ENCODE data around the gene TINCR.
A peak's percentile ranks its signal among the peaks of the same experiment; 100 is the strongest.
"Not testable (repeated sequence)": the region's sequence is repeated elsewhere in the genome, so short reads cannot be mapped to it uniquely, and the experiment has no call there.

The TINCR gene

DNA sequence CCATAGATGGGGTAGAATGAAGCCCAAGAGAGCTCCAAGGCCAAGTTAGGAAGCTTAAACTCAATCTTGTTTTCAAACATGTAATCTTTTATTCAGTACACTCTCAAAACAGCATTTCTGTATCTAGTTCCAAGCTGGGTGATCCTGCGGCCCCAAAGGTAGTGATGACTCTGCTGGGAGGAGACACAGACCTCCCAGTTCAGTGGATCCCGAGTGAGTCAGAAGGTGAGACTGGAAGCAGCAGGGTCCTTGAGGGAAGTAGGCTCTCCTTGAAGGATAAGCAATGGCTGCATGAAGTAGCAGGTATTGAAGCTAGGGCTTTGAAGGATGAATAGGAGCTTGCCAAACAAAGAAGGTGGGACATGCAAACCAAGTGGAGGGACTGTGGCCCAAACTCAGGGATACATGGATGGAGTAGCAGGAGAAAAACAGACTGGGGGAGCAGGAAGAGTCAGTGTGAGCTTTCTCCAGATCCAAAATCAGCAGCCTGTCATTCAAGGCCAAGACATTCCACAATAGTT, 9.6 kb downstream of the TINCR start:
- DNase-seq = no peak

DNA sequence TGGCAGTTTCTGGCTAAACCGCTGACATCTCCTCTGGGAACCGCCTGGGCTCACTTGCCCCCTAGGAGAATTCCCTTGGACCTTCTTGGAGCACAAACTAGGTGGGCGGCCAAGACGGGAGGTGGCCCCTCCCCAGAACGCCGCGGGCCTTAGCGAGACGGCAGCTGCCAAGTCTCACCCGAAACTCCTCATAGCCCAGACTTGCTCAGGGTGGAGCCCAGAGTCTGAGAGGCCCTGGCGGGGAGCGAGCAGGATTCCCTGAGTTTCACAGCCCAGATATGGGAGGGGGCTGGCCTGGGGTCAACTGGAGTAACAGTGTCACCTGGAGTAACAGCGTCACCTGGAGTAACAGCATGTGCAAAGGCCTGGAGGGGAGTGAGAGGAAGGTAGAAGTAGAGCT, 10.1 kb downstream of the TINCR start:
- DNase-seq = no peak

DNA sequence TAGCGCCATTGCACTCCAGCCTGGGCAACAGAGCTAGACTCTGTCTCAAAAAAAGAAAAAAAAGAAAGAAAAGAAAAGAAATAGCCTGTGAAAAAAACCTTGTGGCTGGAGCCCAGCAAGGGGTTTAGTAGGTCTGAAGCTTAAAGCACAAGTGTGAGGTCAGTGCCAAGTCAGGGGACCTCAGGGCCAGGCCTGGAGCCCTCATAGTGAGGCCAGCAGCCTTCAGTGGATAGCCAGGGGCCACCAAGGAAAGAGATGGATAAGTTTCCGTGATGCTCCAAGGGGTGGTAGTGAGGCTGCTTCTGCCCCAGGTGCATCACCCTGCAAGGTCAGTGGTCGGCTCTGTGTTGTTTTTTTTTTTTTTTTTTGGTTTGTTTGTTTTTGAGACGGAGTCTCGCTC, 12.9 kb downstream of the TINCR start:
- DNase-seq = no peak

DNA sequence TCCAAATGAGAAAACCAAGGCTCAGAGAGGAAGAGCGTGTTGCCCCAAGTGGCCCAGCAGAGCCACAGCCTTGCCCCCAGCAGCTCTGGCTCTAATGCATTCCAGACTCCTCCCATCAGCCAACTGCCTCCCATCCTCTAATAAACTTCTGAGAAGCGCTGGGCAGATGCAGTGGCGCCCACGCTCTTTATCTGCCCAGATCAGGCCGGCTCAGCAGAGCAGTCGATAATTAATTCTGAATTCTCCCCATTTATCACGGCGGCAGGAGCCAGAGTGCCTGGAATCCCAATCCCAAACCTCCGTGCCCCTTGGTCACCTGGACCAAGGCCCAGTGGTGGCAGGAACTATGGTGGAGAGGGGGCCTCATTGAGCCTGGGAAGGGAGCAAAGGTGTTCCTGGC, 13.9 kb downstream of the TINCR start:
- no peak for DNase-seq

DNA sequence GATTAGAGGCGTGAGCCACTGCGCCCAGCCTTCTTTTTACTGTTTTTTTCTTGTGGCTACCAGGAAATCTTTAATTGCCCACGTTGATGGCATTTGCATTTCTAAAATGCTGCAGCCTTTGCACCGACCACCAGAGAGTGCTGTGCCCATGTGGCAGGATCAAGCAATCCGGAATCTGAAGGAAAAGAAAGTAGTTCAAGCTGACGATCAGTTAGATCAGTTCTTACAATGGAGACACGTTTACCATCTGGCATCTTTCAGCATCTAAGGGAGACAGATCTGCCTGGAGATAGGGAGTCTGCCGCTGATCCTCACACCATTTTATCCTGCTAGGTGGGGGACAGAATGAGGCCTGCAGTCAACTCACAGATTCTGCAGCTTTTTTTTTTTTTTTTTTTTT, 19.9 kb downstream of the TINCR start:
- peak in 1 of 2 experiments; percentile 12 for DNase-seq

DNA sequence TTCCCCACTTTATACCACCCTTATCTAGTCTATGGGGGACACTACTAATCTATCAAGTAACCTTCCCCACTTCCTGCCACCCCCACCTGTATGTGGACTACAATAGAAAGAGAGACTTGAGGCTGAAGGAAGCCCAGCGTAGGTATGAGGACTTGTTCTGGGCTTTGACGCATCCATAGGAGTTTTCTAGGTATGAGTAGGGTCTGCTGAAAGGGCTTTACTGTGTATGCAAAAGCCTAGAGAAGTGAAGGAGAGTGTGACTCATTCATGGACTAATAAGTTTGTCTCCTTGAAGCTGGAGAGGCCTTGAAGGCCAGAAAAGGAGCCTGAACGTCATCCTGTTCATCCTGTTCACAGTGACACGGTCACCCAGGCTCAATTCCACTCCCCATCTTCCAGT, 21.8 kb downstream of the TINCR start:
- no peak for DNase-seq

DNA sequence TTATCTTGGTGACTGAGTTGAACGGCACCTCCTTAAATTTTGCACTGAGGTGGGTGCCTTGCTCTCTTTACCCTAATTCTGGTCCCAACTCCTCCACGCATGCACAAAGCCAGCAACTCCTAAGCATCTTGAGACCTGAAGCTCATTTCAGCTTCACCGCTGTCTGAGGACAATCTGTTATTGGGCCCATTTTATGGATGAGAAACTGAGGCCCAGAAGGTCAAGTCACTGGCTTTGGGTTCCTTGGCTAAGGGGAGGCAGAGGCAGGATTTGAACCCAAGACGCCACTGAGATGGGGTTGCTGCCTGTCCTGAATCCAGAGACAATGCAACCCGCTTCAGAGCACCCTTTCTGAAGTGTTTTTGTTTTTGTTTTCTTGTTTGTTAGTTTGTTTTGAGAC, 22.7 kb downstream of the TINCR start:
- no peak for DNase-seq

DNA sequence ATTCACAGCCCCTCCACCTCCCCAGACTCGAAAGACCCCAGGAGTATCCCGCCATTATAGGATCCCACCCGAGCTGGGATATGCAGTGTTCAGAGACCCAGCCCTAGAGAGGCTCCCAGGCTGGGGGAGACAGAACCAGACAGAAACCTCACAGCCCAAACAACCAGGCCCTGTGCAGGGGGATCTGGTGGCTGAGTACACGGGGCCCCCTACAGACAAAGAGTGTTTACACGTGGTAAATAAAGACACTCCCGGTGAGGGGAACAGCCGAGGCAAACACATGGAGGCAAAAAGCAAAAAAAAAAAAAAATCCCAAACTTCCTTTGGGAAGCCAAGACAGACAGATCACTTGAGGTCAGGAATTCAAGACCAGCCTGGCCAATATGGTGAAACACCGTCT, 25.1 kb downstream of the TINCR start:
- no peak for DNase-seq

DNA sequence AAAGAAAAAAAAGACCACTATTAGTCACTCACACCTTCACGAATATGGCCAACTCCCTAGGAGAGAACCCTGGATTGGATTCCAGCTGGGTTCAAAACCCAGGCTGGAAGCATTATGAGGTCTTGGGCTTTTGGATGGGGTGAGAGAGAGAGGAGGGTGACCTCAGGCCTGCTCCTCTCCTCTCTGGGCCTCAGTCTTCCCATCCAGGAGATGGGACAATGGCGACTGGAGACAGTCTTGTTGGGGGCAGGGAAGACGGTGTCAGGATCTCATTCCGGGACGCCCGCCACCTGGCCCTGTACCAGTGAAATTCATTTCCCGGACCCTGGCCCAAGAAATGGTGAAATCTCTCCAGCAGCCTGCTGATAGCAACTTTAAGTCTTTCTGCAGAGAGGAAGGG, 26.3 kb downstream of the TINCR start:
- DNase-seq = no peak

DNA sequence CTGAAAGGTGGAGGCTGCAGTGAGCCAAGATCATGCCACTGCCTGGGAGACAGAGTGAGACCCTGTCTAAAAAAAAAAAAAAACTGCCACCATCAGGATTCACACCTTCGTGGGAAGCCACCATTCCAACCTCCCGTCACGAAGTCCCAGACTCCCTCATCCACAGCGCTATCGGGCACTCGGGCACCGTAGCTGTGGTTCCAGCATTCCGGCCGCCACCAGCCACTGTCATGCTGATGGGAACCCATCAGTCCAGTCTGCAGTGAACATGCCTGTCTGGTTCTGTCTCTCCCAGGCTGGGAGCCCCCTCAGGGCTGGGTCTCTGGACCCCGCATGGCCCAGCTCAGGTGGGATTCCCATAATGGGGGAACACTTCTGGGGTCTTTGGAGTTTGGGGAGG, 27.5 kb downstream of the TINCR start:
- DNase-seq = no peak

DNA sequence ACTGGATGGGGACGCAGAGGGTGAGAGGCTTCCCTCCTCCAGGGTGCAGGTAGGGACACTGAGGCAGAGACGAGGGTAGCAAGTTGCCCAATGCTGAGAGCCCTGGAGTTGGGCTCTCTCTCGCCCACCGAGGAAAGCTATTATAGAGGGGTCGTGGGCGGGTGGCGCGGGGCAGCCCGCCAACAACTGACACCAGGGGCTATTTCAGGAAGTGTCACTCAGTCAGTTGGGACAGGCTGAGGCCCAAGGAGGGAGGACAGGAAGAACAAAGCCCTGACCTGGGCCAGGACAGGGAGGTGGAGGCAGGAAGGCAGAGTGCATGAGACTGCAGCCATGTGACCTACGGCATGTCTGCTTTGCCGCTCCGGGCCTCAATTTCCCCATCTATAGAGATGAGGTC, 29.9 kb downstream of the TINCR start:
- no peak for DNase-seq

DNA sequence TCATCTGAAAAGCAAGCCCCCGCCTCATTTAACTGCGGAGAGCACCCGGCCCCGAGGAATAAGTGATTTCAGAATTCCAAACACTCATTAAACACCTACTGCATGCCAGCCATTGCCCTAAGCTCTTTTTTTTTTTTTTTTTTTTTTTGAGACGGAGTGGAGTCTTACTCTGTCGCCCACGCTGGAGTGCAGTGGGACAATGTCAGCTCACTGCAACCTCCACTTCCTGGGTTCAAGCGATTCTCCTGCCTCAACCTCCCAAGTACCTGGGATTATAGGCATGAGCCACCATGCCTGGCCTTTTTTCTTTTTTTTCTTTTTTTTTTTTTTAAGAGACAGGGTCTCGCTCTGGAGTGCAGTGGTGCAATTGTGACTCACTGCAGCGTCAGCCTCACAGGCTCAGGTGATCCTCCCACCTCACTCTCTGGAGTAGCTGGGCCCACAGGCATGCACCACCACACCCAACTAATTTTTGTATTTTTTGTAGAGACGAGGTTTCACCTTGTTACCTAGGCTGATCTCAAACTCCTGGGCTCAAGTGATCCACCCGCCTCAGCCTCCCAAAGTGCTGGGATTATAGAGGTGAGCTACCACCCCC, 30.7 kb downstream of the TINCR start:
- not testable (repeated sequence) for DNase-seq

DNA sequence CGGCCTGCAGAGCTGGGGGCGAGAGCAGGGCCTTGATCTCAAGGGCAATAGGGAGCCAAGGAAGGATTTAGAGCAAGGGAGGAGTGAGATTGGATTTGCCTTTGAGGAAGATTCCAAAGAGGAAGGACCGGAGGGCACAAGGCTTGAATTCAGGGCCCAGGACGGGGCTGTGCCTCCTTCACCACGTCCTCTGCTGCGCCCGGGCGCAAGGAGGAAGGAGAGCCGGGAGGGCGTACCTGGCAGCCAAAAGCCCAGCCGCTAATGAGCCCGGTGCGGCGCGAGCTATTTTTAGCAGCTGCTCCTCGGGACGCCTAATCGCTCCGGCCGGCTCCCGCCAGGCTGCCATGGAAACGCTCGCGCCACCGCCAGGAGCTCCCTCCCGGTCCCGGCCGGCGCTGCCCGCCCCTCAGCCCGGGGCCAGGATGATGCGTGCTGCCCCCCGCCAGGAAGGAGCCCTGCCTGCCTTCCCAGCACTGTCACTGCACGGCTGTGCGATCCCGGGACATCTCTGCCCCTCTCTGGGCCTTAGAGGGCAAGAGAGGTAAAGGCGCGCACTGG, 31.3 kb downstream of the TINCR start:
- peak; percentile 88 to 89 for DNase-seq

DNA sequence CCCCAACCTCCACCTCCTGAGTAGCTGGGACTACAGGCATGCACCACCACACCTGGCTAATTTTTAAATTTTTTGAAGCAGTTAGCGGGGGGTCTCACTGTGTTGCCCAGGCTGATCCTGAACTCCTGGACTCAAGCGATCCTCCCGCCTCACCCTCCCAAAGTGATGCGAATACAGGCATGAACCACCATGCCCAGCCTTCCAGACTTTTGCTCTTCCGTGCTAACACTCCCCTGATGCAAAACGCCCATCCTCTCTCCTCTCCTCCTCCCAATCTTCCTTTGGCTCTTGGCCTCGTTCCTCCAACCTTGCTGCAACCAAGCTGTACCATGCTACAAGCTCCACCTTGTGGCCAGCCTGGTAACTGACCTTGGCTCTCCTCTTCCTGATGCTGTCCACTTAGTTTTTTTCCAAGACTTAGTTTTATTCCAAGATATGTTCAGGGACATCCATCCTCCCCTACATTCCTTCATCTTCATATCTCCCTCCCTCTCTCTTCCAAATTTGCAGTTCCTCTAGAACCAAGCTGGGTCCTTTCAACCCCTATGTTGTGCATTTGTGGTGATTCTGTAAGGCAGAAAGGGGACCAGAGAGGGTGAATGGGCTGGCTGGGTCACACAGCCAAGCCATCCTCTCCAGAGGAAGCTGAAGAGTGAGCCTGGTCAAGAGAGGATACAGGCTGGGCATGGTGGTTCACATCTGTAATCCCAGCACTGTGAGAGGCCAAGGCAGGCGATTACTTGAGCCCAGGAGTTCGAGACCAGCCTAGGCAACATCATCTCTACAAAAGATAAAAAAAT, 32.8 kb downstream of the TINCR start:
- DNase-seq = no peak

DNA sequence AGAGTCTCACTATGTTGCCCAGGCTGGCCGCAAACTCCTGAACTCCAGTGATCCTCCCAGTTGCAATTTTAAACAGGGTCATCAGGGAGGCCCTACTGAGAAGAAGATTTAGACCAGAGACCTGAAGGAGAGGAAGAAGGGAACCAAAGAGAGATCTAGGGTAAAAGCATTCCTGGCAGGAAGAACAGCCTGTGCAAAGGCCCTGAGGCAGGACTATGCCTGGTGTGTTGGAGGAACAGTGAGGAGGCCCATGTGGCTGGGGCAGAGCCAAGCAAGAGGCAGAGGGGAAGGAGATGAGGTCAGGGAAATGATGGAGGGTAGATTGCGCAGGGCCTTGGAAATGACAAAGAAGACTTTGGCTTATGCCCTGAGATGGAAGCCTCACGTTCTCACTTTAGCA, 34.5 kb downstream of the TINCR start:
- no peak for DNase-seq

DNA sequence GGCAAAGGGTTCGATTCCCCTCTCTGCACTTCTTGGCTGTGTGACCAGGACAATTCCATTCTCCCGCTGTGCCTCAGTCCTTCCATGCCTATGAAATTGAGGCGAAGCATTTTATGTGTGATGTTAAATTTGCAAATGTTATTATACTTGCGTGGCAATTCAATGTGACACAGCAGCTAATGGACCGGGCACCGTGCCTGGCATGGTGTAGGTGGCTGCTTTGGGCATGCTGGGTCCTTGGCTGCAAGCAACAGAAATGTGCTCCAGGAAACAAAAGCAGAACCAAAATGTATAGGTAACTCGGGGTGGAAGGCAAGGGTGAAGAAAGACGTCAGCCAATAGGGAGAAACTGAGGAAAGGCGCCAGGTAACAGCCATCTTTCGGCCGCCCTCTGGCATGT, 37.1 kb downstream of the TINCR start:
- DNase-seq = no peak

DNA sequence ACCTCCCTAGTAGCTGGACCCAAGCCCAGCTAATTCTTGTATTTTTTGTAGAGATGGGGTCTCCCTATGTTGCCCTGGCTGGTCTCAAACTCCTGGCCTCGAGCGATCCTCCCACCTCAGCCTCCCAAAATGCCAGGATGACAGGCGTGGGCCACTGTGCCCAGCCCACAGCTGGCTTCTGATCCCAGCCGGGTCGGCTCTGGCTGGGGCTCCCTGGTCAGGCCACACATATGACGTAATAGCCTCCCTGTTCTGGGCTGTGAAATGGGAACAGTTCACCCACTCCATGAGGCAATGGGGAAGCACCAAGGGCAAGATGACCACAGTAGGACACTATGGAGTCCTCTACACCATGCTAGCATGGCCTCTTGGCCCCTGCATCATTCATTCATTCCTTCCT, 41.1 kb downstream of the TINCR start:
- DNase-seq = no peak

DNA sequence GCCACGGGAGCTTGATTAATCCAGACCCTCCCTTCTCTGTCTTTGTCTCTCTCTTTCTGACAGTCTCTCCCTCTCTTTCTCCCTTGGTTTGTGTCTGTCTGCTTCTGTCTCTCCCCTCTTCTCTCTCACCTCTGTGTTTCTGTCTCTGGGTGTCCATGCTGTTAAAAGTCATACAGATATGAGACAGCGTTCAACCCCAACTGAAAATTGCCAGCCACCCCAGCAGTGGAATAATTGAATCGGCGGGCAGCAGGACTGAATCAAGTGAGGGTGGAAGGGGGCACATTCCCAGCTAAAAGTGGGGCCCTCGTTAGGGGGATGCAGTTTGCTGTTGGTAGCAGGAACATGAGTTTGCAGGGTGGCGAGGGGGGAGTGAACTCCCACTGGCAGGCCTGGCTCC, 43.7 kb downstream of the TINCR start:
- DNase-seq = no peak

DNA sequence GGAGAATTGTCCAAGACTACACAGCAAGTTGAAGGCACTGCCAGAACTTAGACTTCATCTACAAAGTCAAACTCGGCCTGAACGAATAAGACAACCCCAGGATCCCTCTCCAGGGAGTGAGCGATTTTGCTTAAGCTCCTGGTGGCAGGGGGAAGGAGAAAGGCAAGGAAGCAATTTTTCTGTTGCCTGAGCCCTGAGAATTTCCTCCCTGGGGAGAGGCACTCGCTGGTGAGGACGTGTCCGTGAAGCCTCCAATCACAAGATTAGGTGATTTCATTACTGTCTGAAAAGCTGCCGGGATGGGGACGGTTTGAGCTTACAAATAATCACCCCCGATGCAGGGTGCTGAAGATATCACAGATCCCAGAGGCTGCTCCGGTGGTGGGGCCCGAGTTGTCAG, 45.6 kb downstream of the TINCR start:
- no peak for DNase-seq

DNA sequence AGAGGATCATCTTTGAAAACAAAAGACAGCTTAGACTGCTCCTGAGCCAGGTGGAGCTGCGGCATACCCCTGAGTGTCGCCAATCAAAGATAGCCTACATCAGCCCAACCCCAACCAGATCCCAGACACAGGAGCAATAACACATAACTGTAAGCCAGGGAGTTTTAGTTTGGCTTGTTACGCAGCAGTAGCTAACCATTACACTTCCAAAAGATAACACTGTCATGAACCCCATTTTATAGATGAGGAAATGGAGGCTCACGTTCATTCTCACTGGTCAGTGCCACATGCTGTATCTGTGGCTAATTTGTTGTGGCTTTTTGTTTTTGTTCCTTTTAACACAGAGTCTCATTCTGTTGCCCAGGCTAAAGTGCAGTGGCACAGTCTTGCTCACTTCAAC, 47.3 kb downstream of the TINCR start:
- DNase-seq = no peak

DNA sequence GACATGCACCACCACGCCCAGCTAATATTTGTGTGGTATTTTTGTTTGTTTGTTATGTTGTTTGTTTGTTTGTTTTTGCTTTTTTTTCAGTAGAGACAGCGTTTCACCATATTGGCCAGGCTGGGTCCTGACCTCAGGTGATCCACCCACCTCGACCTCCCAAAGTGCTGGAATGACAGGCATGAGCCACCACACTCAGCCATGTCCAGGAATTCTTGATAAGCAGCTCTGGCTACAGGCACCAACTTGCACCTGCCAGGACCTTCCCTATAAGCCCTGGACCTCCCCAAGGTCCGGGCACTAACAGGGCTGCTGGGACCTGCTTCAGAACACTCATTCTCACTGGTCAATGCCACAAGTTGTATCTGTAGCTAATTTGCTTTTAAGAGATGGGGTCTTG, 48.7 kb downstream of the TINCR start:
- no peak for DNase-seq

DNA sequence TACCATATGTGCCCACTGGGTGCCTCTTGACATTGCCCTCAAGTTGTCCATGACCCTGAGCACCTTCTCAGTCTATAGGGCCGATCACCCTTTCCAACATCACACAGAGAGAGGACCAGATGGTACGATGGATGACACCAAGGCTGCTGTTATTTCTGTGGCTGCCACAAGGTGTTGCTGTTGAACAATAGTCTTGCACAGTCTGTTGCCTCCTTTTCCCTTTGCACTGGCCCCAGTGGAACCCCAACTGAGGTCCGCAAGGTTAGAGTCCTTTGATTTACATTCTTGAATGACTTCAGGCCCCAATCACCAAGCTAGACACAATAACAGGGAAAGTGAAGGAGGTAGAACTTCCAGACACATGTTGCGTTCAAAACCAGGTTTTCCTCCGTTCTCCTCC, 52.0 kb downstream of the TINCR start:
- DNase-seq = peak in 1 of 2 experiments; percentile 2

DNA sequence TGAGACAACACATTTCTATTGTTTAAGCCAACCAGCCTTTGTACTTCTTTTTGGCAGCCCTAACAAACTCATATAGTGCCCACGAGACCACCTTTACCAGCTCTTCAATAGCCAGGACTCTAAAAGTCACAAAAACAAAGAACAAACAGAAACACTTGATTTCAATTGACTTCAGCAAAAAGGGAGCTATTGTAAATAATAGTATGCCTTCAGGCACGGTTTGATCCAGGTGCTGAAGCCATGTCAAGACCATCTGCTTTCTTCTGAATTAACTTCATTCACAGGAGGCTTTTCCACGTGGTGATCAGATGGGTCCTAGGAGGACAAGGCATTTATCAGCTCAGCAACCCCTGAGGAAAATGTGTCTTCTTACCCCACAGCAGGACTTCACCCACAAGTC, 53.8 kb downstream of the TINCR start:
- DNase-seq = no peak

DNA sequence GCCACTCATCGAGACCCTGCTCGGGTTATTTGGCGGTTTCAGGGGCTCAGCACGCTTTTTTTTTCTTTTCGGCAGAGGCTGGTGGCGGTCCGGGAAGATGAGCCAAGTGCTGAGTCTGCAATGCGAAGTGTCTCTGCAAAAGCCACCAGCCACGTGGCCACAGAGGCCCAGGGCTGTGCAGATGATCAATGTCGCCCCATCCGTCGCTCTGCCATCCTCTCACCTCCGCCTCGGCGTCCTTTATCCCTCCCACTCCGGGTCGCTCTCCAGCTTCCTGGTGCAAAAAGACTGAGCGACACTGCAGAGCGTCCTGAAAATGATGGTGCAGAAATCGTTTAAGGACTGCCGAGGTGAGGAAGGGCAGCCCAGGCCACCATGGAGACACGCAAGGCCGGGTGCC, 55.0 kb downstream of the TINCR start:
- no peak for DNase-seq

All from NCI-H2081 (cell line).